ENCODE measurements around the gene MARCHF10. TPM values are rescaled to one million over a fixed set of nuclear protein-coding genes. Genes with fewer than 3 reads are reported as not detected.
"Not testable (repeated sequence)": the region's sequence is repeated elsewhere in the genome, so short reads cannot be mapped to it uniquely, and the experiment has no call there.

MARCHF10 gene
- 0.42 TPM in 1 of 2 replicates, not detected in the other for total RNA-seq (2014; rRNA removed; shearing (Covaris generic))

GRCh38 chr17:62807812-62808575 lies at the start of gene MARCHF10:
MARCHF10 (minus strand) TSS chr17:62808314; CDS start chr17:62801735, 6,579 bp downstream.
- DNase-seq (ENCODE audit: low read depth) = no peak

- DNase-seq (ENCODE audit: low read depth) = no peak
Observed at GRCh38 chr17:62857526-62857925, 49.4 kb upstream of the MARCHF10 start.

- DNase-seq (ENCODE audit: low read depth) = no peak
Observed at GRCh38 chr17:62856594-62856993, 48.5 kb upstream of the MARCHF10 start.

- no peak for DNase-seq (ENCODE audit: low read depth)
Observed at GRCh38 chr17:62855156-62855555, 47.0 kb upstream of the MARCHF10 start.

GRCh38 chr17:62854098-62854680 lies 46.1 kb upstream of the MARCHF10 start:
- no peak for DNase-seq (ENCODE audit: low read depth)

GRCh38 chr17:62852195-62852594 lies 44.1 kb upstream of the MARCHF10 start:
- no peak for DNase-seq (ENCODE audit: low read depth)

- not testable (repeated sequence) for DNase-seq (ENCODE audit: low read depth)
Observed at GRCh38 chr17:62849591-62850415, 41.7 kb upstream of the MARCHF10 start.

- DNase-seq (ENCODE audit: low read depth) = no peak
Observed at GRCh38 chr17:62848334-62848733, 40.2 kb upstream of the MARCHF10 start.

GRCh38 chr17:62847426-62847825 lies 39.3 kb upstream of the MARCHF10 start:
- no peak for DNase-seq (ENCODE audit: low read depth)

- DNase-seq (ENCODE audit: low read depth) = no peak
Observed at GRCh38 chr17:62840871-62841270, 32.8 kb upstream of the MARCHF10 start.

GRCh38 chr17:62833816-62834215 lies 25.7 kb upstream of the MARCHF10 start:
- DNase-seq (ENCODE audit: low read depth) = not testable (repeated sequence)

GRCh38 chr17:62832405-62832804 lies 24.3 kb upstream of the MARCHF10 start:
- DNase-seq (ENCODE audit: low read depth) = no peak

GRCh38 chr17:62831066-62831465 lies 23.0 kb upstream of the MARCHF10 start:
- DNase-seq (ENCODE audit: low read depth) = not testable (repeated sequence)

- no peak for DNase-seq (ENCODE audit: low read depth)
Observed at GRCh38 chr17:62827746-62828485, 19.8 kb upstream of the MARCHF10 start.

- DNase-seq (ENCODE audit: low read depth) = no peak
Observed at GRCh38 chr17:62826956-62827355, 18.8 kb upstream of the MARCHF10 start.

- DNase-seq (ENCODE audit: low read depth) = no peak
Observed at GRCh38 chr17:62825182-62825581, 17.1 kb upstream of the MARCHF10 start.

GRCh38 chr17:62824290-62825131 lies 16.4 kb upstream of the MARCHF10 start:
- DNase-seq (ENCODE audit: low read depth) = peak; percentile 87

GRCh38 chr17:62823111-62823893 lies 15.2 kb upstream of the MARCHF10 start:
- DNase-seq (ENCODE audit: low read depth) = peak; percentile 46

GRCh38 chr17:62822080-62822904 lies 14.2 kb upstream of the MARCHF10 start:
- peak; percentile 62 for DNase-seq (ENCODE audit: low read depth)
